Progenitor cell of endocrine pancreas (in vitro differentiated cells): ENCODE results near the gene KRTAP10-1. TPM values are rescaled to one million over a fixed set of nuclear protein-coding genes. Genes with fewer than 3 reads are reported as not detected.

Source experiments
- DNase-seq: peaks from one replicate; pipeline ENCODE4 v3.0.0; 2021; ENCODE audit warnings: low spot score; ENCODE audit not compliant: unreplicated experiment
- H3K27ac Mint-ChIP-seq: 2 replicates; pipeline ENCODE4 v1.8.0; 2021; ENCODE audit warnings: mild to moderate bottlenecking, moderate library complexity, mixed read lengths
- H3K27me3 Mint-ChIP-seq: 2 replicates; pipeline ENCODE4 v1.8.0; 2021; ENCODE audit warnings: mixed read lengths
- H3K36me3 Mint-ChIP-seq: 2 replicates; pipeline ENCODE4 v1.8.0; 2022; ENCODE audit warnings: mixed read lengths; ENCODE audit not compliant: insufficient read depth
- H3K4me1 Mint-ChIP-seq: 2 replicates; pipeline ENCODE4 v1.8.0; 2021; ENCODE audit warnings: low read depth, mixed read lengths
- H3K4me3 Mint-ChIP-seq: 2 replicates; pipeline ENCODE4 v1.8.0; 2021; ENCODE audit warnings: low read depth, mild to moderate bottlenecking, moderate library complexity, mixed read lengths
- H3K9me3 Mint-ChIP-seq: 2 replicates; pipeline ENCODE4 v1.8.0; 2021; ENCODE audit warnings: low read depth, mixed read lengths
- CTCF ChIP-seq: fragments of 200-600 bp; sonication (generic); IDR thresholded peaks from one replicate; pipeline ENCODE4 v1.5.0; 2021; ENCODE audit warnings: antibody characterized with exemption, mild to moderate bottlenecking; ENCODE audit not compliant: unreplicated experiment
- total RNA-seq: library from RNA; stranded (reverse); gene quantifications from 2 replicates; pipeline ENCODE4 v1.2.1, GENCODE V29; 2021

The KRTAP10-1 gene
- total RNA-seq, 1 donor from 2014 or later = not detected

DNA sequence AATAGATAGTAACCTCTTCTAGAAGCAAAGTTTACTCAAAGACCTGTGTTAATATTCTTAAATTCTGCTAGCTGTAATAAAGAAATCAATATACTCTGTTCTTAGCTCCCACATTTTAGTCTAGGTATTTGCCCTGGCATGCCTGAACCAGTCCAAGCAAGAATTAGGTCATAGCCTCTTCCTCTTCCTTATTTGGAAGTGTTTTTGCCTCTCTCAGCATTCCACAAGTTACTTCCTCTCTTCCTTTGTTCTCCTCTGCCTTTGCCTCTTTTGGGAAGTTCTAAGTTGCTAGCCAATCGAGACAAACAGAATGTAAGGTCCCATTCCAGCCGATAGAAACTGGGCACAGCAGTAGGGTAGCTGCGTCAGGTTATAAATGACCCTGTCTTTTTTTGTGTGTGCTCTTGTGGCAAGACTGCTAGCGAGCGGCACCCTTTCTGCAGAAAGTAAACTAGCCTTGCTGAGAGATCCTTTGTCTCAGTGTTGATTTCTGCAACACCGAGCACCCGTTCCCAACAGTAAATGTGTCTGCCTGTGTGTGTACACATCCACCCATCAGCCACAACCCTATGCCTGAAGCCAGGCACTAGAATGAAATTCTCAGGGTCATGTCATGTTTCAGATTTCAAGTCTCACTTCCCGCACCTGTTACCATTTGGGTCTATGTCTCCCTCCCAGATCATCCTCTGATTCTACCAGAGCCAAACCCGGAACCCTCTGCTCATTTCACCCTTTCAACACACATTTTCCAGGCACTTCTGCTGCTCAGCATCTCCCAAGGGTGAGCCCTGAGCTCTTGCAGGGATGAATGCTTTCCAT lies 47.2 kb downstream of the KRTAP10-1 start:
- no peak for TF ChIP-seq CTCF
- Mint-ChIP-seq H3K4me3 (no peak overlapping the region), H3K4me1 (peaks cover 10% of the 10 kb centered on the region), H3K27me3 (no peaks in the 10 kb centered on the region), H3K27ac (peak overlapping the region; percentile 2), H3K36me3 (peaks cover 22% of the 10 kb centered on the region), H3K9me3 (peaks cover 17% of the 10 kb centered on the region)
- no peak for DNase-seq

- no peaks in the 10 kb centered on the region for H3K27me3 Mint-ChIP-seq
- H3K27ac Mint-ChIP-seq = no peak overlapping the region
- no peak overlapping the region for H3K4me3 Mint-ChIP-seq
- peaks cover 22% of the 10 kb centered on the region for H3K36me3 Mint-ChIP-seq
- DNase-seq = no peak
- TF ChIP-seq CTCF = no peak
- H3K4me1 Mint-ChIP-seq = peaks cover 2% of the 10 kb centered on the region
- peaks cover 22% of the 10 kb centered on the region for H3K9me3 Mint-ChIP-seq
These were observed 49.2 kb downstream of the KRTAP10-1 start for GRCh38 chr21:44490816-44491215.

- no peak for TF ChIP-seq CTCF
- no peak for DNase-seq
- no peak overlapping the region for H3K4me3 Mint-ChIP-seq
- H3K9me3 Mint-ChIP-seq = peaks cover 22% of the 10 kb centered on the region
- H3K36me3 Mint-ChIP-seq = peaks cover 22% of the 10 kb centered on the region
- peaks cover 2% of the 10 kb centered on the region for H3K4me1 Mint-ChIP-seq
- H3K27me3 Mint-ChIP-seq = no peaks in the 10 kb centered on the region
- H3K27ac Mint-ChIP-seq = no peak overlapping the region
These were observed 49.6 kb downstream of the KRTAP10-1 start for GRCh38 chr21:44490405-44490804.

GRCh38 chr21:44489962-44490361 lies 50.0 kb downstream of the KRTAP10-1 start:
- no peak for DNase-seq
- H3K4me1 Mint-ChIP-seq = peaks cover 3% of the 10 kb centered on the region
- no peak for TF ChIP-seq CTCF
- H3K4me3 Mint-ChIP-seq = no peak overlapping the region
- H3K9me3 Mint-ChIP-seq = peaks cover 24% of the 10 kb centered on the region
- peaks cover 22% of the 10 kb centered on the region for H3K36me3 Mint-ChIP-seq
- no peak overlapping the region for H3K27ac Mint-ChIP-seq
- no peaks in the 10 kb centered on the region for H3K27me3 Mint-ChIP-seq

Other genes with a start within 250 kb of the KRTAP10-1 start
- gene PFKL, start 240.1 kb downstream of the KRTAP10-1 start, total RNA-seq = 120 and 132 TPM in 2 replicates
- 32.4 and 32.5 TPM in 2 replicates for gene CFAP410, start 200.8 kb downstream of the KRTAP10-1 start, total RNA-seq
- 0.16 and 0.17 TPM in 2 replicates for gene TRPM2, start 186.6 kb downstream of the KRTAP10-1 start, total RNA-seq
- gene LRRC3, start 84.7 kb downstream of the KRTAP10-1 start, total RNA-seq = 5.1 and 5.7 TPM in 2 replicates
- gene KRTAP10-2, start 11.3 kb upstream of the KRTAP10-1 start, total RNA-seq = not detected in 2 replicates
- gene KRTAP10-3, start 18.6 kb upstream of the KRTAP10-1 start, total RNA-seq = not detected in 2 replicates
- not detected in 2 replicates for gene KRTAP10-4, start 33.5 kb upstream of the KRTAP10-1 start, total RNA-seq
- not detected in 2 replicates for gene KRTAP10-5, start 40.4 kb upstream of the KRTAP10-1 start, total RNA-seq
- not detected in 2 replicates for gene KRTAP10-6, start 52.3 kb upstream of the KRTAP10-1 start, total RNA-seq
- gene KRTAP10-7, start 60.4 kb upstream of the KRTAP10-1 start, total RNA-seq = not detected in 2 replicates
- not detected in 2 replicates for gene KRTAP10-8, start 71.9 kb upstream of the KRTAP10-1 start, total RNA-seq
- gene KRTAP10-9, start 86.9 kb upstream of the KRTAP10-1 start, total RNA-seq = not detected in 2 replicates
- gene KRTAP10-10, start 97.2 kb upstream of the KRTAP10-1 start, total RNA-seq = not detected in 2 replicates
- not detected in 2 replicates for gene KRTAP10-11, start 106.2 kb upstream of the KRTAP10-1 start, total RNA-seq
- not detected in 2 replicates for gene KRTAP12-4, start 114.5 kb upstream of the KRTAP10-1 start, total RNA-seq
- gene KRTAP12-3, start 117.7 kb upstream of the KRTAP10-1 start, total RNA-seq = not detected in 2 replicates
- gene KRTAP12-2, start 126.7 kb upstream of the KRTAP10-1 start, total RNA-seq = not detected in 2 replicates
- gene KRTAP12-1, start 142.0 kb upstream of the KRTAP10-1 start, total RNA-seq = not detected in 2 replicates
- gene KRTAP10-12, start 157.0 kb upstream of the KRTAP10-1 start, total RNA-seq = not detected in 2 replicates
- gene TSPEAR, start 171.4 kb upstream of the KRTAP10-1 start, total RNA-seq = not detected in 2 replicates